K562 (cell line): Measurements from ENCODE around the gene GALNS. TPM values are rescaled to one million over a fixed set of nuclear protein-coding genes. Genes with fewer than 3 reads are reported as not detected.

Source experiments
- POLR2G ChIP-seq: fragments of 200-400 bp; formaldehyde crosslinking; IDR thresholded peaks from 2 replicates; pipeline ENCODE4 v1.6.1; 2017; ENCODE audit warnings: low read depth, mild to moderate bottlenecking, antibody characterized with exemption, low read length, moderate library complexity
- RBM22 ChIP-seq: fragments of 200-400 bp; formaldehyde crosslinking; IDR thresholded peaks from 2 replicates; pipeline ENCODE4 v1.6.1; 2018; ENCODE audit warnings: low read length, low read depth; ENCODE audit not compliant: poor library complexity, severe bottlenecking
- SUPT5H ChIP-seq: fragments of 450-650 bp; IDR thresholded peaks from 2 replicates; pipeline ENCODE4 v1.6.1; 2016
- polyA plus RNA-seq, 8 experiments: library from polyadenylated mRNA; depleted of rRNA in 4 of 8; stranded (reverse) in 5 of 8; unstranded in 3 of 8; fragments of >200 nt; fragmentation: Nextera tagmentation in 2 of 8; fragmentation: Illumina TruSeq in 1 of 8; extraction: Ambion mirVana in 2 of 8; extraction: Trizol in 1 of 8; gene quantifications; 2 replicates each; pipeline versions ENCODE4 v1.2.1 to v1.2.3, GENCODE V29; 2011 to 2014; ENCODE audit warnings: inconsistent platforms in 1 of 8, missing spikeins in 1 of 8
- total RNA-seq, 7 experiments: library from RNA; depleted of rRNA in 6 of 7; stranded (reverse); fragments of >200 nt in 6 of 7; fragmentation: Illumina TruSeq in 2 of 7; extraction: Trizol in 2 of 7; gene quantifications; 2 replicates each; pipeline versions ENCODE4 v1.2.1 to v1.2.3, GENCODE V29; 2011 to 2021; ENCODE audit warnings: low replicate concordance in 1 of 7
- TF ChIP-seq, protein P1 (sequence below), 2 experiments: fragments of 450-650 bp in 1 of 2; sonication (generic) in 1 of 2; formaldehyde crosslinking in 1 of 2; IDR thresholded peaks; 2 replicates each; pipeline versions ENCODE4 v1.7.1 to v1.9.0; 2016 to 2022; ENCODE audit warnings: inconsistent platforms in 1 of 2, mild to moderate bottlenecking in 1 of 2, missing genetic modification reagents in 1 of 2
- TF ChIP-seq, protein P2 (sequence below): sonication (generic); formaldehyde crosslinking; IDR thresholded peaks from 2 replicates; pipeline ENCODE4 v1.8.0; 2022; ENCODE audit warnings: missing genetic modification reagents, mild to moderate bottlenecking, borderline replicate concordance

The GALNS gene
- total and polyA plus RNA-seq, 9 of the 15 experiments (the other 6 are each of a cell fraction or from before 2014, with no cell fraction given): 0.38 to 13.2 (median 4.3) TPM

DNA sequence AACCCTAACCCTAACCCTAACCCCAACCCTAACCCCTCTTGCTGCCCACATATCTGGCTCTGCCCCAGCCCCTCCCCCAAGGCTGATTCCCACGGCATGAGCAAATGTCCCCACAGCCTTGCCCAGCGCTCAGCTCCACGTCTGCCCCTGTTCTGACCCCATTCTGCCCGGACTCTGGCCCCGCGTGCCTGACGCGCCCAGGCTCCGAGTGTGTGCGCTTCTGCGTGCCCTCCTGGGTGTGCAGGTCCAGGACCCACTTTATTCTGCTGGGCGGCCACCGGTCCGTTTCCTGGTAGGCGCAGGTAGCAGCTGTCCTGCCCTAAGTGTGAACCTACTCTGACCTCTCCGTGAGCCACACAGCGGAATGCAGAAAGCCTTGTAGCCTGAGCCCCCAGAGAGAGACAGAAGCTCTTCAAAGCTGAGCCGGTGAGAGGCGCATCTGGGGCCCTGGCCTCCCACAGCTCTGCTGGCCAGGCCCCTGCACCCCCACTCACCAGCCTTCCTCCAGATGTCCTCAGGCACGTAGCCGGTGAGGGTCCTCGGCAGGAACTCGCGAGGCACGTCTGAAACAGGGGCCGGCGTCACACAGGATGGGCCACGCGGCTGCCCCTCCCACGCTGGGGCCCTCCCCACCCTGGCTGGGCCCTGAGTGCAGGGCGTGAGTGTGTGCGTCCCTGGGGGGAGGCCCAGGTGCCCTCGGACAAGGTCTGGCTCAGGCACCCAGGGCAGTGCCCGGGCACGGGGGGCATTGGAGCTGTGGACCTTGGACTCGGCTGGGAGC is 23.7 kb upstream of the GALNS start (continued):
- TF ChIP-seq, protein P1, sequence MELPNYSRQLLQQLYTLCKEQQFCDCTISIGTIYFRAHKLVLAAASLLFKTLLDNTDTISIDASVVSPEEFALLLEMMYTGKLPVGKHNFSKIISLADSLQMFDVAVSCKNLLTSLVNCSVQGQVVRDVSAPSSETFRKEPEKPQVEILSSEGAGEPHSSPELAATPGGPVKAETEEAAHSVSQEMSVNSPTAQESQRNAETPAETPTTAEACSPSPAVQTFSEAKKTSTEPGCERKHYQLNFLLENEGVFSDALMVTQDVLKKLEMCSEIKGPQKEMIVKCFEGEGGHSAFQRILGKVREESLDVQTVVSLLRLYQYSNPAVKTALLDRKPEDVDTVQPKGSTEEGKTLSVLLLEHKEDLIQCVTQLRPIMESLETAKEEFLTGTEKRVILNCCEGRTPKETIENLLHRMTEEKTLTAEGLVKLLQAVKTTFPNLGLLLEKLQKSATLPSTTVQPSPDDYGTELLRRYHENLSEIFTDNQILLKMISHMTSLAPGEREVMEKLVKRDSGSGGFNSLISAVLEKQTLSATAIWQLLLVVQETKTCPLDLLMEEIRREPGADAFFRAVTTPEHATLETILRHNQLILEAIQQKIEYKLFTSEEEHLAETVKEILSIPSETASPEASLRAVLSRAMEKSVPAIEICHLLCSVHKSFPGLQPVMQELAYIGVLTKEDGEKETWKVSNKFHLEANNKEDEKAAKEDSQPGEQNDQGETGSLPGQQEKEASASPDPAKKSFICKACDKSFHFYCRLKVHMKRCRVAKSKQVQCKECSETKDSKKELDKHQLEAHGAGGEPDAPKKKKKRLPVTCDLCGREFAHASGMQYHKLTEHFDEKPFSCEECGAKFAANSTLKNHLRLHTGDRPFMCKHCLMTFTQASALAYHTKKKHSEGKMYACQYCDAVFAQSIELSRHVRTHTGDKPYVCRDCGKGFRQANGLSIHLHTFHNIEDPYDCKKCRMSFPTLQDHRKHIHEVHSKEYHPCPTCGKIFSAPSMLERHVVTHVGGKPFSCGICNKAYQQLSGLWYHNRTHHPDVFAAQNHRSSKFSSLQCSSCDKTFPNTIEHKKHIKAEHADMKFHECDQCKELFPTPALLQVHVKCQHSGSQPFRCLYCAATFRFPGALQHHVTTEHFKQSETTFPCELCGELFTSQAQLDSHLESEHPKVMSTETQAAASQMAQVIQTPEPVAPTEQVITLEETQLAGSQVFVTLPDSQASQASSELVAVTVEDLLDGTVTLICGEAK (IDR thresholded peaks at IDR 0.05): no peak
- TF ChIP-seq, protein P1 (CRISPR knock-in tag; IDR thresholded peaks at IDR 0.05): no peak
- TF ChIP-seq POLR2G (peak; percentile 57), SUPT5H (0 out of 2 replicates have a peak, but pooled peaks have one; percentile 31), RBM22 (peak; percentile 54)
- TF ChIP-seq, protein P2, sequence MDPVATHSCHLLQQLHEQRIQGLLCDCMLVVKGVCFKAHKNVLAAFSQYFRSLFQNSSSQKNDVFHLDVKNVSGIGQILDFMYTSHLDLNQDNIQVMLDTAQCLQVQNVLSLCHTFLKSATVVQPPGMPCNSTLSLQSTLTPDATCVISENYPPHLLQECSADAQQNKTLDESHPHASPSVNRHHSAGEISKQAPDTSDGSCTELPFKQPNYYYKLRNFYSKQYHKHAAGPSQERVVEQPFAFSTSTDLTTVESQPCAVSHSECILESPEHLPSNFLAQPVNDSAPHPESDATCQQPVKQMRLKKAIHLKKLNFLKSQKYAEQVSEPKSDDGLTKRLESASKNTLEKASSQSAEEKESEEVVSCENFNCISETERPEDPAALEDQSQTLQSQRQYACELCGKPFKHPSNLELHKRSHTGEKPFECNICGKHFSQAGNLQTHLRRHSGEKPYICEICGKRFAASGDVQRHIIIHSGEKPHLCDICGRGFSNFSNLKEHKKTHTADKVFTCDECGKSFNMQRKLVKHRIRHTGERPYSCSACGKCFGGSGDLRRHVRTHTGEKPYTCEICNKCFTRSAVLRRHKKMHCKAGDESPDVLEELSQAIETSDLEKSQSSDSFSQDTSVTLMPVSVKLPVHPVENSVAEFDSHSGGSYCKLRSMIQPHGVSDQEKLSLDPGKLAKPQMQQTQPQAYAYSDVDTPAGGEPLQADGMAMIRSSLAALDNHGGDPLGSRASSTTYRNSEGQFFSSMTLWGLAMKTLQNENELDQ: no peak
